Stimulated activated CD4-positive, alpha-beta T cell treated with anti-CD3 and anti-CD28 coated beads, Interleukin-1b, Interleukin-23, amount 100 ng/mL, for 1 hour (primary cell): Measurements from ENCODE around the gene GNPTG.

Source experiments
- DNase-seq, 2 donors: peaks; one replicate each; pipeline ENCODE4 v3.0.0-alpha.2; 2020; ENCODE audit warnings: low read depth in 2 of 2

Gene GNPTG

GRCh38 chr16:1371054-1371978 lies 19.6 kb downstream of the GNPTG start:
- DNase-seq = no peak

DNA sequence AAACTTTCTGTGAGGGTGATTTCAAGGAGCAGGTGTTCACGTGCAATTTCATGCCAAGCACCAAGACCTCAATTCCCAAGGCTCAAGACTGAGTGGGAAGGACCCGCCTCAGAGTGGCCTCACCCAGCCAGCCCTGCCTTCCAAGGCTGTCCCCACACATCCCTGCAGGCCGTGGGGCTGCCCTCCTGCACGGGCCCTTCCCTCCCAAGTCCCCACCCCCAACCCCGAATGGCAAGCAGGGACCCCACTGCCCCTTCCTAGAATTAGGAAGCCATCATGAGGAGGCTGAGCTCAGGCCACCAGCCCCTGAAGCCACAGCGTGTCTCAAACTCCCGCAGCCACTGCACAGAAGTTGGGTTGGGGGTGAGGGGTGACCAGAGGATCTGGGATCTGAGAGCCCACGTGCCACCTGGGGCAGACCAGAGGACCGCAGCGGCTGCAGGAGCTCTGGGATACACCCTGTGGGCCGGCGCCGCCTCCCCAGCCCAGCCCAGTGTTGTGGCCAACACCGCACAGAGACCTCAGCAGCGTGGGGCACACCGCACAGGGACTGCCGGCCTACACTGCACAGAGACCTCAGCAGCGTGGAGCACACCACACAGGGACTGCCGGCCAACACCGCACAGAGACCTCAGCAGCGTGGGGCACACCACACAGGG lies 20.7 kb downstream of the GNPTG start:
- no peak for DNase-seq

- DNase-seq = no peak
Measured at GRCh38 chr16:1374418-1375297, 22.9 kb downstream of the GNPTG start.

DNA sequence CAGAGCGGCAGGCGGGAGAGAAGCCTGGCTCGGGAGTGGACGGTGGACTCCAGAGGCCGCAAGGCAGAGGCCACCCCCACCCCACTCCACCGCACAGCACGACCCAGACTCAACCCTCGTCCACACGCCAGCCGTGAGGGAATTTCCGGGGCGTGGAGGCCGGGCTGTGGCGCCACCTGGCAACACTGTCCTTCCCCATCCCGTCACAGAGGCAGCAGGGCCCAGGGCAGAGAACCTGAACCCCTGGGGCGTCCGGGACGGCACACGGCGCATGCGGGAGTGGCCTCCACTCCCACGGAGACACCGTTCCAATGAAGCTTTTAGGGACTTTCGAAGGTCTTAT lies 23.5 kb downstream of the GNPTG start:
- DNase-seq = no peak

DNA sequence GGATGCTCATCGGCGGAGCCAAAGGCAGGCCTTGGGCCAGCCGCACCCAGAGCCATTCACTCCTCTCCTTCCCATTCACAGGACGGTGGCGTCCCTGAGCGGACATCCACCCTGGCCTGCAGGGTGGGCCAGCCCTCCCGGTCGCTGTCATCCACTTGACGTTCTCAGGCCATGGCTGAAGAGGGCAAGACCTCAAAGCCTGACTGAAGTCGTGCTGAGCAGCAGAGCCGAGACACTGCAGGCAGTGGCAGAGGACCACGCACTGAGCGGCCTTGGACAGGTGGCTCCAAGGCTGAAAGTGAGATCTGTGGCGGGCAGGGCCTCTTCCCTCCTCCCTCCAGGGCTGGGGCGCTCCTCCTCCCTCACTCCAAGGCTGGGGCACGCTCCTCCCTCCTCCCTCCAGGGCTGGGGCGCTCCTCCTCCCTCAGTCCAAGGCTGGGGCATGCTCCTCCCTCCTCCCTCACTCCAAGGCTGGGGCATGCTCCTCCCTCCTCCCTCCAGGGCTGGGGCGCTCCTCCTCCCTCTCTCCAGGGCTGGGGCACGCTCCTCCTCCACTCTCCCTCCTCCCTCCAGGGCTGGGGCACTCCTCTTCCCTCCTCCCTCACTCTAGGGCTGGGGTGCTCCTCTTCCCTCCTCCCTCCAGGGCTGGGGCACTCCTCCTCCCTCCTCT lies 24.1 kb downstream of the GNPTG start:
- no peak for DNase-seq

- DNase-seq = no peak
Measured at GRCh38 chr16:1377406-1378010, 25.8 kb downstream of the GNPTG start.

- DNase-seq = no peak
Measured at GRCh38 chr16:1378087-1378803, 26.5 kb downstream of the GNPTG start.

DNA sequence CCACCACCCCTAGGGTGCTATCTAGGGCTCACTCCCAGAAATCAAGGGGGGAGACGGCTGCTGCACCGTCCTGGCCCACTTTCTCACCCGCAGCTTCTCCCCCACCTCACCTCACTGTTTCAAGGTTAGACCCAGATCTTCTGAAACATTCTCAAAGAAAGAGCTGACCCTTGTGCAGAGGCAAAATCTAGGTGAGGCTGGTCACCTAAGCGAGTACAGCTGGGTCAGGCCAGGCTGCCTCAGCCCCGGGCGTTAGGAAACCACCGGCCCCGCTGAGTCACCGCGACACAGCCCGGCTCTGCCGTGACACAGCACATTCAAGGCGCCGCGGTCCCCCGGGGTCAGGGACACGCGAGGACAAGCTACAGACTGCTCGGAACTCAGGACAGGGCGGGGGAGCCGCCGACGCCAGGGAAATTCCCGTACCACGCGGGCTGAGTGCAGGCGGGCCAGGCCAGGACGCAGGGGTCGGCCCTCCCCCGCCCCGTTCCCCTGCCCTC lies 27.1 kb downstream of the GNPTG start:
- DNase-seq = peak in 1 of 2 donors; percentile 51

DNA sequence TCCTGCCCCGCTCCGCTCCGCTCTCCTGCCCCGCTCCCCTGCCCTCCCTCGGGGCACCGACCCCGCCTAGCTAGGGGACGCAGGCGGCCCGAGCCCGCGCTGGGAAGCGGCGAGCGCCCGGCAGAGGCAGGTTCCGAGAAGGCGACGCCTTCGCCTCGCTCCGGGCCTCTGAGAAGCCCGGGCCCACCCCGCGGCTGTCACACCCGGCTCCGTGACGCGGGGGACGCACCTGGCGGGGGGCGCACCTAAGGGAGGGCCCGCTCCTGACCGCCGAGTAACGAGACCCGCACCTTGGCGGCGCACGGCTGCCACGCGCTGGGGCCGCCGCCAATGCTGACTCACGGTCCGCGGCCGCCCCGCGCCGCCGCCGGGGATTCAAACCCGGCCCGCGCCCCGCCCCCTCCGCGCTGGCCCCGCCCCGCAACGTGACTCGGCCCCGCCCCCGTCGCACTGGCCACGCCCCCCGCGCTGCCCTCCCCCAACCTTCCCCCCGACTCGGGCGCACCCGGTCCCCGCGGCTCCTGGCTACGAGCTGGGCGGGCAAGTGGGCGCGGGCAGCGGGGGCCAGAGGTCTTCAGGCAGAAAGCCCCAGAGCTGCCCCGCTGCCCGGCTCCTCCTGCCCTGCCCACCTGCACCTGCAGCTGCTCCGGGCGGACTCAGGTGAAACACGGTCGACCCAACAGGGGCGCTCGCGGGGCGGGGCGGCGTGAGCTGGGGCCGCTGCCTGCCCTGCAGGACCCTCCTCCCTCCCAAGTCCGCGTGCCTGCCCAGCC lies 27.8 kb downstream of the GNPTG start:
- peak; percentile 23 to 65 for DNase-seq

- DNase-seq = no peak
Measured at GRCh38 chr16:1380195-1380594, 28.5 kb downstream of the GNPTG start.

DNA sequence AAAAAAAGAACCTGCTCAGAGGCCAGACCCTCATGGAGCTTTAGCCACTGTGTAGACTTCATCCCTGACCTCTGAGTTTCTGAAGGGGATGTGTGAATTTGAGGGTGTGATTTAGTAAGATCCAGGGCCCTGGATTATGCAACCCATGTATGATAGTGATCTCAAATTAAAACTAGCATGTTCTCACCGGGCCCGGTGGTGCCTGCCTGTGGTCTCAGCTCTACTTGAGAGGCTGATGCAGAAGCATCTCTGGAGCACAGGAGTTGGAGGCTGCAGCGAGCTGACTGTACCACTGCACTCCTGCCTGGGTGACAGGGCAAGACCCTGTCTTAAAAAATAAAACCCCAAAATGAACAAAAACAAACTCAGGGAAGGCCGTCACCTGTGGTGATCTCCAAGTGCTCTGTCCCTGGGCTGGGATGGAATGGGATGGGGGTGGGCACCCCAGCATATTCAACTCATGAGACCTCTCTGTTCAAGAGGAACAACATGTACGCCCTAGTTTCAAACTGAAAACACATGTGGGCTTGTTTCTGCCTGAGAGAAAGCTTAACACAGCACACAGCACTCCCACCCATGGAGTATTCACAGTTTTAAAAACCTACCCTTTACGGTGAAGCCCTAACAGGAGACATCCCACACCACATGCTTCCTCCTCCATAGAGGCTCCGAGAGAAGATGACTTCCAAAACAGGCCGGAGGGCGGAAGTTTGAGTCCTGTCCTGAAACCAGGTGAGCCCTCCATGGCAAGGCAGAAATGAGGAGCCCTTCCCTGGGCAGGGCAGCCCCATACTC lies 30.1 kb downstream of the GNPTG start:
- DNase-seq = no peak

- no peak for DNase-seq
Measured at GRCh38 chr16:1383556-1383955, 31.8 kb downstream of the GNPTG start.

DNA sequence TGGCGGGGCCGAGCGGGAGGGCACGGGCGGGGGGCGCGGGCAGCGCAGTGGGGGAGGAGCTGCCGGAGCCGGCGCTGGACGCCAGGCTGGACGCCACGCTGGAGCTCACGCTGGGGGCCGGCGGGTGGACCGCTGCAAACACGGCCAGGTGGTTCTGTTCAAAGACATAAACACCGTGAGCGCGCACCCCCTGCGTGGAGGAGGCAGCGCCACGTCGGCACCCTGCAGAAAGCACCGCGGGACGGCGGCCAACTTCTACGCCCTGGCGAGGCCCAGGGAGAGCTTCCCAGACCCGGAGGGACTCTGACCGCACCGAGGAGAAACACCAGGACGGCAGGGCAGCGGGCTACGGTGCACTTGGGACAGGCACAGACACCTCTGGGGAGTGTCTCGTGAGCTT lies 33.5 kb downstream of the GNPTG start:
- no peak for DNase-seq

DNA sequence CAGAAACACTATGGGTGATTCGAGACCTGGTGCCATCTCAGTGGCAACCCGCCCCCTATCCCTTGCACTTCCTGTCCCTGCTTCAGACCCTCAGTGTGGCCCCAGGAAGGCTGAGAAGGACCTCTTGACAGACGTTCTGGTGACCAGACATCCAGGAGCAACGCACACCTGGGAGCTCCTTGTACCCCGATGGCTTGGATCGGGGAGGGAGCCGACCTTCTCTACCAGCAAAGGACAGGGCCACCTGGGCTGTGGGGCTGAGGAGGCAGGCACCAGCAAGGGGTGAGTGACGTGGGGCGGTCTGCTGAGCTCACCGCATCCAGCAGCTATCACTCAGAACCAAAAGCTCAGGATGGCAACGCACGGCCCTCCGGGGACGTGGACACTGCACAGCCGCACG lies 35.6 kb downstream of the GNPTG start:
- DNase-seq = no peak

DNA sequence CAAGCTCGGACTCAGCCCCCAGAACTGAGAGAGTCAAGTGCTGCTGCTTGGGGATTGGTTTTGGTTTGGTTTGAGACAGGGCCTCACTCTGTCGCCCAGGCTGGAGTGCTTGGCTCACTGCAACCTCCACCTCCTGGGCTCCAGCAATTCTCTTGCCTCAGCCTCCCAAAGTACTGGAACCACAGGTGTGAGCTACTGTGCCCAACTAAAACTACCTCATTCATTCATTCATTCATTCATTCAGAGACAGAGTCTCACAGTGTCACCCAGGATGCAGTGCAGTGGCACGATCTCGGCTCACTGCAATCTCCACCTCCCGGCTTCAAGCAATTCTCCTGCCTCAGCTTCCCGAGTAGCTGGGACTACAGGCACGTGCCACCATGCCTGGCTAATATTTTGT lies 38.0 kb downstream of the GNPTG start:
- DNase-seq = no peak

DNA sequence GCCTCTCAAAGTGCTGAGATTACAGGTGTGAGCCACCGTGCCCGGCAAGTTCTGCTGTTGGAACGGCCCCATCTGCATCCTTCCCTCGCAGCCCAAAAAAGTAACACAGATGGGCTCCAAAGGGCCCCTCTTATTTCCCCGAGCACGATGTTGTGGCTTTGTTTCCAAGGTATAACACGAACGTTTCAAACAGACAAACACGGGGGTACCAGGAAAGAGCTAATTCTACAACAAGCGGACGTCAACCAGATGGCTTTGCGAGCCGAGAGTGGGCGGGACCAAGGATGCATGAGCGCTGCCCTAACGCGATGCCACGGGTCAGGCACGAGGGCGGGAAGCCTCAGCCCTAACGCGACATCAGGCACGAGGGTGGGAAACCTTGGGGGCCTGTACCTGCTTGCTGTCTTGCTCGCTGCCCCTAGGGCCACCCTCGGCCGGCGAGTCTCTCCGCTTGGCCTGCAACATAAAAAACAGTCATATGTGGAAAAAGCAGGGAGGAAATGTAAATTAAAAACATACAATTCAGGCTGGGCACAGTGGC lies 38.6 kb downstream of the GNPTG start:
- no peak for DNase-seq

GRCh38 chr16:1392826-1393225 lies 41.1 kb downstream of the GNPTG start:
- no peak for DNase-seq

DNA sequence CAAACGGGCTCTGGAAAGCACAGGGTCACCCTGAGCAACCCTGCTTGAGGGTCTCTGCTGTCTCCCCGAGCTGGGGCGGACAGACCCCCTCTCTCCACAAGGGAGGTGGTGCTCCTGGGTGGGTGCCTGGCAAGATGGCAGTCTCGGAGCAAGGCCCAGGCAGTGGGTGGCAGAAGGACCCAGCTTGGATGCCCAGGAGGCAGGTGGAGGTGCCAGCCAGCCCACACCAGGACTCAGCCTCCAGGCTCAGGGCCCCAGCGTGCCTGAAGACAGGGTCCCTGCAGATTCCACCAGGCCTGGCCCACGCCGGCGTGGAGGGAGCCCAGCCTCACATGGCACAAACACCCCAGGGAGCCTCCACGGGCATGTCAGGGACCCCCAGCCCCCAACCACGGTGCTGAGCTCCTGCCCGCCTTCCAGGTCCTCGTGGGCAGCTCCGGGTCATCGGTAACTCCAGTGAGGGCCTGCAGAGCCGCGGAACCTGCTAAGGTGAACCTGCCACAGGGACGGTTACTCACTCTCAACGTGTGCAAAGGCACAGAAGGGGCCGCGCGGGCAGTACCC lies 42.0 kb downstream of the GNPTG start:
- DNase-seq = no peak
